SU-DHL-6 (cell line): ENCODE measurements around the gene RALY.

Experiments used
- H2AFZ ChIP-seq: fragments of 200-600 bp; sonication (generic); 2 replicates; pipeline ENCODE4 v1.6.1; 2014; ENCODE audit warnings: low read depth, mild to moderate bottlenecking, moderate library complexity, mixed read lengths, antibody characterized with exemption, low read length; ENCODE audit not compliant: severe bottlenecking
- H3F3A ChIP-seq: fragments of 200-600 bp; shearing (Covaris generic); 2 replicates; pipeline ENCODE4 v1.6.0; 2016; ENCODE audit warnings: antibody characterized with exemption, mild to moderate bottlenecking; ENCODE audit not compliant: insufficient read depth
- H3K27ac ChIP-seq: fragments of 200-600 bp; sonication (generic); 2 replicates; pipeline ENCODE4 v1.5.1; 2016; ENCODE audit warnings: low read depth, mild to moderate bottlenecking, low read length, moderate library complexity, mixed read lengths
- H3K27me3 ChIP-seq: fragments of 200-600 bp; sonication (generic), shearing (Covaris generic); 2 replicates; pipeline ENCODE4 v1.6.0; 2014; ENCODE audit warnings: mild to moderate bottlenecking, low read length
- H3K36me3 ChIP-seq: fragments of 200-600 bp; sonication (generic); 2 replicates; pipeline ENCODE4 v1.6.1; 2014; ENCODE audit warnings: mild to moderate bottlenecking, low read length, mixed read lengths
- H3K4me2 ChIP-seq: fragments of 300-600, 200-600 bp; shearing (Covaris generic), sonication (generic); 2 replicates; pipeline ENCODE4 v1.6.0; 2014; ENCODE audit warnings: low read length, low read depth, mild to moderate bottlenecking; ENCODE audit not compliant: poor library complexity, severe bottlenecking
- H3K4me3 ChIP-seq: fragments of 200-600 bp; sonication (generic); 2 replicates; pipeline ENCODE4 v1.5.1; 2014; ENCODE audit warnings: antibody characterized with exemption, low read length, mild to moderate bottlenecking, mixed read lengths; ENCODE audit not compliant: insufficient read depth, poor library complexity, severe bottlenecking
- H3K79me2 ChIP-seq: fragments of 200-600 bp; sonication (generic); 2 replicates; pipeline ENCODE4 v1.6.1; 2014; ENCODE audit warnings: mild to moderate bottlenecking, low read length, moderate library complexity; ENCODE audit not compliant: insufficient read depth
- H3K9ac ChIP-seq: fragments of 200-600 bp; sonication (generic); 2 replicates; pipeline ENCODE4 v1.7.0; 2014; ENCODE audit warnings: mild to moderate bottlenecking, low read length
- H3K9me2 ChIP-seq: fragments of 200-600 bp; sonication (generic); replicated peaks from 2 replicates; pipeline ENCODE4 v1.6.1; 2014; ENCODE audit warnings: low read length; ENCODE audit not compliant: insufficient read depth
- H3K9me3 ChIP-seq: fragments of 200-600 bp; sonication (generic); 2 replicates; pipeline ENCODE4 v1.6.1; 2014; ENCODE audit warnings: low read length, mixed read lengths; ENCODE audit not compliant: insufficient read depth
- H4K20me1 ChIP-seq: fragments of 200-600 bp; sonication (generic); 2 replicates; pipeline ENCODE4 v1.6.1; 2014; ENCODE audit warnings: low read depth, mild to moderate bottlenecking, antibody characterized with exemption, low read length, moderate library complexity, mixed read lengths
- CTCF ChIP-seq: fragments of 200-600 bp; sonication (generic); IDR thresholded peaks from one replicate; pipeline ENCODE4 v1.5.1; 2017; ENCODE audit warnings: antibody characterized with exemption, mild to moderate bottlenecking, low read length, moderate library complexity; ENCODE audit not compliant: insufficient read depth, poor library complexity, severe bottlenecking
- EZH2phosphoT487 ChIP-seq: fragments of 200-600 bp; sonication (generic), shearing (Covaris generic); conservative IDR thresholded peaks from 2 replicates; pipeline ENCODE4 v1.6.1; 2018; ENCODE audit warnings: mild to moderate bottlenecking, antibody characterized with exemption, low read length, moderate library complexity, mixed read lengths

The RALY gene

GRCh38 chr20:34010405-34010931, 16.8 kb downstream of the RALY start:
- Histone ChIP-seq H4K20me1 (peaks cover 54% of the 10 kb centered on the region), H3K27ac (no peak overlapping the region), H3K4me3 (no peak overlapping the region), H3K9me2 (no peaks in the 10 kb centered on the region), H3K9ac (no peak overlapping the region), H3K79me2 (peaks cover 98% of the 10 kb centered on the region), H2AFZ (no peak overlapping the region), H3K9me3 (no peaks in the 10 kb centered on the region), H3K36me3 (no peaks in the 10 kb centered on the region), H3K4me2 (no peak overlapping the region), H3F3A (no peaks in the 10 kb centered on the region), H3K27me3 (no peaks in the 10 kb centered on the region)
- TF ChIP-seq CTCF, result no peak
- no peak for TF ChIP-seq EZH2phosphoT487

- Histone ChIP-seq H3K36me3 (no peaks in the 10 kb centered on the region), H3K27ac (no peak overlapping the region), H3K9ac (no peak overlapping the region), H3K27me3 (no peaks in the 10 kb centered on the region), H3K4me3 (no peak overlapping the region), H3K9me3 (no peaks in the 10 kb centered on the region), H3K4me2 (no peak overlapping the region), H2AFZ (no peak overlapping the region), H3K79me2 (peaks cover 98% of the 10 kb centered on the region), H3K9me2 (no peaks in the 10 kb centered on the region), H4K20me1 (peaks cover 52% of the 10 kb centered on the region), H3F3A (no peaks in the 10 kb centered on the region)
- no peak for TF ChIP-seq CTCF
- TF ChIP-seq EZH2phosphoT487, result no peak
Measured at GRCh38 chr20:34011275-34011674, 17.6 kb downstream of the RALY start.

DNA sequence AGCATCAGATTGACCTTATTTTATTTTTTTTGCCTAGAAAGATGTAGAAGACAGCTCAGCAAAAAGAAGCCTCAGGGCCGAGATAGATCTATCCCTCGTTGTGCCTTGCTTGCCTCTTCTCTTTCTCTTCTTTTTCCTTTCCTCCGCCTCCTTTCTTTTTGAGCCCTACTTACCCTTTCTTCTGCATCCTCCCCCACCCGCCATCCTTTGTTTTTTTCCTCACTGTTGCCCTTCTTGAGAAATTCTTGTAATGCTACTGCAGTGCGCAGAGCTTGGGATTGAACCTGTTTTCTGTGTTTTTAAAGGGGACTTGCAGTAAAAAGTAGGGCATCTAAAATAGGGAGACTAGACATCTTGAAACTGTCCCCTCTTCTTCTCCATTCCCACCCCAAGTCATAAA, 18.6 kb downstream of the RALY start:
- Histone ChIP-seq H3K79me2 (peaks cover 98% of the 10 kb centered on the region), H3K4me2 (no peak overlapping the region)

More for the DNA sequence above, 18.6 kb downstream of the RALY start:
- H3K27me3 ChIP-seq, result no peaks in the 10 kb centered on the region
- H3K4me3 ChIP-seq, result no peak overlapping the region
- TF ChIP-seq EZH2phosphoT487 (no peak), CTCF (no peak)
- peaks cover 56% of the 10 kb centered on the region for H4K20me1 ChIP-seq
- no peaks in the 10 kb centered on the region for H3K9me3 ChIP-seq
- H3K36me3 ChIP-seq, result no peaks in the 10 kb centered on the region
- H3K9ac ChIP-seq, result no peak overlapping the region
- H3K9me2 ChIP-seq, result no peaks in the 10 kb centered on the region
- H3F3A ChIP-seq, result no peaks in the 10 kb centered on the region
- H3K27ac ChIP-seq, result no peak overlapping the region
- H2AFZ ChIP-seq, result no peak overlapping the region
